Thoracic aorta (tissue), 2 donors: ENCODE data around the gene IDE. TPM values are rescaled to one million over a fixed set of nuclear protein-coding genes. Genes with fewer than 3 reads are reported as not detected.

ENCODE experiments used
- ATAC-seq: fragments of 150-250 bp; one replicate; pipeline ENCODE4 v1.8.0; 2017; ENCODE audit warnings: low read depth; ENCODE audit not compliant: insufficient number of reproducible peaks, low FRiP score
- DNase-seq: peaks from one replicate; pipeline ENCODE4 v3.0.0-alpha.2; 2020; ENCODE audit warnings: low spot score
- H3K27ac ChIP-seq, 2 donors: fragments of 200-600 bp; sonication (generic); 1 replicate in 1 of 2; 2 replicates in 1 of 2; pipeline ENCODE4 v1.5.1; 2016; ENCODE audit warnings: mild to moderate bottlenecking in 2 of 2, moderate library complexity in 2 of 2
- H3K27me3 ChIP-seq: fragments of 200-600 bp; sonication (generic); replicated peaks from 2 replicates; pipeline ENCODE4 v1.6.0; 2016; ENCODE audit warnings: mild to moderate bottlenecking; ENCODE audit not compliant: insufficient read depth
- H3K36me3 ChIP-seq: fragments of 200-600 bp; sonication (generic); one replicate; pipeline ENCODE4 v1.5.1; 2016
- H3K4me1 ChIP-seq, 2 donors: fragments of 200-600 bp; sonication (generic); 1 replicate in 1 of 2; 2 replicates in 1 of 2; pipeline versions ENCODE4 v1.5.1 to v1.6.0; 2016; ENCODE audit warnings: low read depth in 2 of 2, mild to moderate bottlenecking in 1 of 2; ENCODE audit not compliant: control insufficient read depth in 1 of 2
- H3K4me3 ChIP-seq: fragments of 200-600 bp; sonication (generic); 2 replicates; pipeline ENCODE4 v1.5.1; 2016; ENCODE audit warnings: mild to moderate bottlenecking
- H3K9me3 ChIP-seq: fragments of 200-600 bp; sonication (generic); 2 replicates; pipeline ENCODE4 v1.5.1; 2016
- total RNA-seq, 2 donors: library from RNA; depleted of rRNA; stranded (reverse); fragments of >200 nt; gene quantifications; one replicate each; pipeline versions ENCODE4 v1.1.0 to v1.2.3, GENCODE V29; 2016
- TF ChIP-seq, protein P1 (sequence below): fragments of 200-600 bp; sonication (generic); IDR thresholded peaks from one replicate; pipeline ENCODE4 v1.5.1; 2019; ENCODE audit warnings: antibody characterized with exemption

The IDE gene
- total RNA-seq, 2 donors from 2014 or later = 26.0 to 39.1 TPM

DNA sequence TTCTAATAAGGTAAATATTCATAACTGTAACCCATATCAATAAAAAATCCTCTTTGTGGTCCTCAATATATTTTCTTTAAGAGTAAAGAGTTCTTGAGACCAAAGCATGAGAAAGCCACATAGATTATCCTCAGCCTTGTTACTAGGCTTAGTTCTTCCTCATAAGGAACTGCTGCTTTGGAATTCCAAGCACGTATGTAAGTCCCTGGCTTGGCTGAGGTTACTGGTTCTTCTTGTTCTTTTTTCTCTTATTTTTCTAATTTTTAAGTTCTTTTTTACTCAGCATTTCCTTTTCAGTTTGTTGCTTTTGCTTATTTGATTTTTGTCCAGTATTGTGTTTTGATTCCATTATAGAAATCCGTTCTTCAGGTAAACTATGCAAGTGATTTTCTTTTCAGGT is 155.7 kb downstream of the IDE start:
- Histone ChIP-seq H3K36me3 (no peaks in the 10 kb centered on the region), H3K27ac (no peak overlapping the region), H3K27me3 (peaks cover 7% of the 10 kb centered on the region), H3K4me3 (no peak overlapping the region), H3K9me3 (no peaks in the 10 kb centered on the region), H3K4me1 (peaks cover 0 to 11% of the 10 kb centered on the region in 2 donors)
- DNase-seq (no peak), ATAC-seq (no peak)
- TF ChIP-seq, protein P1, sequence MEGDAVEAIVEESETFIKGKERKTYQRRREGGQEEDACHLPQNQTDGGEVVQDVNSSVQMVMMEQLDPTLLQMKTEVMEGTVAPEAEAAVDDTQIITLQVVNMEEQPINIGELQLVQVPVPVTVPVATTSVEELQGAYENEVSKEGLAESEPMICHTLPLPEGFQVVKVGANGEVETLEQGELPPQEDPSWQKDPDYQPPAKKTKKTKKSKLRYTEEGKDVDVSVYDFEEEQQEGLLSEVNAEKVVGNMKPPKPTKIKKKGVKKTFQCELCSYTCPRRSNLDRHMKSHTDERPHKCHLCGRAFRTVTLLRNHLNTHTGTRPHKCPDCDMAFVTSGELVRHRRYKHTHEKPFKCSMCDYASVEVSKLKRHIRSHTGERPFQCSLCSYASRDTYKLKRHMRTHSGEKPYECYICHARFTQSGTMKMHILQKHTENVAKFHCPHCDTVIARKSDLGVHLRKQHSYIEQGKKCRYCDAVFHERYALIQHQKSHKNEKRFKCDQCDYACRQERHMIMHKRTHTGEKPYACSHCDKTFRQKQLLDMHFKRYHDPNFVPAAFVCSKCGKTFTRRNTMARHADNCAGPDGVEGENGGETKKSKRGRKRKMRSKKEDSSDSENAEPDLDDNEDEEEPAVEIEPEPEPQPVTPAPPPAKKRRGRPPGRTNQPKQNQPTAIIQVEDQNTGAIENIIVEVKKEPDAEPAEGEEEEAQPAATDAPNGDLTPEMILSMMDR = no peak

DNA sequence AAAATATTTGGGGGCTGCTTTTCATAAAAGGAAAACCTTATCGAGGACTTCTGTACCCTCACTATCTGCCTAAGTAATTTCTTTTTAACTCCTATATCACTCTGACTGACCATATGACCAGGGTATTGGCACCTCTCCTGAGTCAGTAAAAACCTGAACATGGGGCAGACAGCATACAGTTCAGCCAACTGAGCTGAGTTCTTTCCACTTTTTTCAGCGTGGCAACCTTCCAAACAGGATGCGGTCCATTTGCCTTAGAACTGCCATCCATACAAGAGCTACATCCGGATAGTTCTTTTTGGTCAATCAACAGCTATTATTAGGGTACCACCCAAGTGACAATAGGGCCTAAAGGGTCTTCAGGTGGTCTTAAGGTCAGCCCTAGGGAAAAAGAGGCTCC is 160.4 kb downstream of the IDE start:
- H3K36me3 ChIP-seq = no peaks in the 10 kb centered on the region
- H3K4me1 ChIP-seq = no peaks in the 10 kb centered on the region
- no peak for ATAC-seq

DNA sequence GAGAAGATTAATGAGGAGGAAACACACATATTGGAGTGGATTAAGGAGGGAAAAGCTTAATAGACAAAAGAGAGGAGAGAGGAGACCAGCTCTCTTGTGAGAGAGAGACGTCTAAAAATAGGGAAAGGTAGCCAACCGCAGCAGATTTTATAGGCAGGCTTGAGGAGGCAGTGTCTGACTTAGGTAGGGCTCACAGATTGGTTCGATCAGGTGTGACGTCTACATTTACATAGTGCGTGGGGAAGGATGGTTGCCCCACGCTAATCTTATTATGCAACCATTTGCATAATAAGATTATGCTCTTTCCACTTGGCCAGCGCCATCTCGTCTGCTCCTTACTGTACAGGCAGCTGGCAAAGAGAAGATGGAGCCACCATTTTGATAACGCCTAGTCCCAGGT is 160.9 kb downstream of the IDE start:
- Histone ChIP-seq H3K27ac (no peak overlapping the region), H3K36me3 (no peaks in the 10 kb centered on the region), H3K9me3 (no peaks in the 10 kb centered on the region), H3K4me1 (no peaks in the 10 kb centered on the region), H3K27me3 (no peaks in the 10 kb centered on the region), H3K4me3 (no peak overlapping the region)
- TF ChIP-seq, protein P1 = no peak
- no peak for ATAC-seq
- DNase-seq = no peak

More for the DNA sequence above, 160.4 kb downstream of the IDE start:
- Histone ChIP-seq H3K27ac (no peak overlapping the region), H3K27me3 (no peaks in the 10 kb centered on the region), H3K4me3 (no peak overlapping the region), H3K9me3 (no peaks in the 10 kb centered on the region)
- no peak for DNase-seq
- TF ChIP-seq, protein P1 = no peak

DNA sequence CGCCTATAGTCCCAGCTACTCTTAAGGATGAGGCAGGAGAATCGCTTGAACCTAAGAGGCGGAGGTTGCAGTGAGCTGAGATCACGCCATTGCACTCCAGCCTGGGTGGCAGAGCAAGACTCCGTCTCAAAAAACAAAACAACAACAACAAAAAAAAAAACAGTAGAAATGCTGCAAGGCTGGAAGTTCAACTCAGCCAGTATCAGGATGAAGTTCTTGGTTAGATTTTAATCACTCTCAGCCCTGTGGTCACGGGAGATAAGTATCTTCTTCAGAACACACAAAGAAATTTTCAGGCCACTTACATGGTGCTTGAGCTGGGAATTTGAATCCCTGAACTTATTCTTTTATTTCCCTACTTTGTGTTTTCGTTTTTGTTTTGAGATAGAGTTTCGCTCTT is 162.5 kb downstream of the IDE start:
- TF ChIP-seq, protein P1 = no peak
- no peaks in the 10 kb centered on the region for H3K27me3 ChIP-seq
- no peak for ATAC-seq
- H3K27ac ChIP-seq = no peak overlapping the region
- no peaks in the 10 kb centered on the region for H3K4me1 ChIP-seq
- H3K36me3 ChIP-seq = no peaks in the 10 kb centered on the region
- H3K9me3 ChIP-seq = no peaks in the 10 kb centered on the region
- no peak overlapping the region for H3K4me3 ChIP-seq
- no peak for DNase-seq

DNA sequence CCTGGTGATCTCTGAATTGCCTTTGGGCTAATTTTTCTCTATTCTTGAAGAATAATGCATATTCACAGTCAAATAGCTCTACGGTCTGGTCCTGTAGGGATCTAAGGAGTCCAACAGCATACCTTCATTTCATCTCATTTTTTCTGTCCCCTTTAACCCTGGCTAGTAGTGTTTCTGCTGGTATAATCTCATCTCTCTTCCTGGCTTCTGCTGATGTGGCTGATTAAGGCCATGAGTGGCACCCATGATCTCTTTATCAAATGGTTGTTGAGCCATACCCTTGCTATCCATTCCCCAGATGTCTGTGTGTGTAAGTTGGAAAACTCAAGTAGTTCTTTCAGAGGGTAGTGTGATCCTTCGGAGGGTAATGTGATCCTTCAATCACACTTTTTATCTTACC is 163.4 kb downstream of the IDE start:
- Histone ChIP-seq H3K4me3 (no peak overlapping the region), H3K36me3 (no peaks in the 10 kb centered on the region), H3K27ac (no peak overlapping the region), H3K27me3 (no peaks in the 10 kb centered on the region), H3K9me3 (no peaks in the 10 kb centered on the region), H3K4me1 (no peaks in the 10 kb centered on the region)
- TF ChIP-seq, protein P1 = no peak
- no peak for DNase-seq
- ATAC-seq = no peak
